NCI-H2196 treated with DMSO at 0.1 percent for 48 hours (cell line): ENCODE results near the gene SAMSN1.
"Not testable (repeated sequence)": the region's sequence is repeated elsewhere in the genome, so short reads cannot be mapped to it uniquely, and the experiment has no call there.

Source experiments
- DNase-seq: peaks from one replicate; lab custom pipeline; 2025; ENCODE audit not compliant: unreplicated experiment; lab: John Stamatoyannopoulos, UW

SAMSN1 gene

DNA sequence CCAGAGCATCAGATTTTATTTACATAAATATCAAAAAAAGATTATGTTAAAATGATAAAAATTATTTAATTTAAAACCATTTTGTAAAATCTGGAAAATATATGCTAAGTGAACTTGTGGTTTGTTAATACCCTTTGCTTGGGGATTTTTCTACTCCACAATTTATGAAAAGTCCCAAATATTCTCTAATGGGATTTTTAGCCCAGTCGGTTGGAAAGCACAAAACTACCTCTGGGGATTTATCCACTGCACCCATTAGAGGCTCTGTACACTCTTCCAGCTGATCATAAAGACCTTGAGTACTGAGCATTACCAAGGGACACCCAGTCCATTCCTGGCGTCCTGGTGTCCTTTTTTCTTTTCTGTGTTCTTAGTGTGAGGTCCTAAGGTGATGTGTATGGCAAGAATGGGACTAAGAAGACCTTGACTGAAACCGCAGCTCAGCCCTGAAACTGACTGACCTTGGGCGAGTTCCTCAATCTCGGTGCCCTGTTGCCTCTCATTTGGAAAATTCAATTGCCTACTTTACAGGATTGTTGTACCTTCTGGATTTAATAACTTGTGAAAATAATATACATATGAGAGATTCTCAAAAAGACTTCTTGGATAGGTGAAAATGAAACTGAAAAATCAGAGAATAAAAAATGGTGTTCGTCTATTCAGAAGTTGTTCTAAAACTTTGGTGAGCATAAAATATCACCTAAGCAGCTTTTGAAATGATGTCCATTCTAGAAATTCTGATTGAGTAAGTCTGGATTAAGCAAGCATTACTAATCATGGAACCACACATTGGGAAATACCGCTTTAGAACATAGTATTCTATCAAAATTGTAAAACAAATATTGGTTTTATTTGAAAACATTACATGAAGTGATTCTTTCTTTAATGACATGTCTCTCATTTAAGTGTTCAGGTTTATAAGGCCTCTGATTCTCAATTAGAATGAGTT lies 21.5 kb upstream of the SAMSN1 start:
- DNase-seq, result no peak

DNA sequence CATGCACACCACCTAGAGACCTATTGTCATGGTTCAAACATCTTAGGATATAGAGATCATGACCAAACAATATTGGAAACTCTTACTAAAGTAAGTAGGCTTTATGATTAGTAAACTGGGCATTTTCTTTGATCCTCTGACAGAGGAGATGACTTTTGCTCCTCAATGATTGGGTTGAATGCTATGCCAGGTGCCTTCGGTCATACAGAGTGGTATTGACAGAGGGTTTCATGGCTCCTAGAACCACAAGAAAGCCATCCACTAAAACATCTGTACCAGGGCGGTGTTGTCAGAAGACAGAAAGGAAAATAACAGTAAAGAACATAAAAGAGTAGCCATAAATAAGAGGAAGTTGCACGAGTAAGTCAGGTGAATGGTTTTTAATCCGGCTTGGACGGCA lies 20.8 kb upstream of the SAMSN1 start:
- no peak for DNase-seq

DNA sequence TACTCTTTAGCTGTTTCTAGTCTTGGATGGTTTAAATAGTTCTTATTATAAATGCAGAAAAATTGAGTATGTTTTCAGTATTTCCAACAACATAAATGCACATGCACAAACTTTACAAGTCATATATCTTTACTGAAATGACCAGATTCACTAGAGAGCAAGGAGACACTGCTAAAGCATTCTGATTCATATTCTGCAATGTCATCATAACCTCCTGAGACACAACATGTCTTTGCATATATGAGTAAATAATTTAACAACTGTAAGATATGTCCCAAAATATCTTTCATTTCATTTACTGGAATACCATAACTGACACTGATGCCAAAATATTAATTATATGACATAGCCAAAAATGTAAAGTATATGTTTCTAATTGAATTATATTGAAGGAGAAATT lies 16.8 kb upstream of the SAMSN1 start:
- no peak for DNase-seq

DNA sequence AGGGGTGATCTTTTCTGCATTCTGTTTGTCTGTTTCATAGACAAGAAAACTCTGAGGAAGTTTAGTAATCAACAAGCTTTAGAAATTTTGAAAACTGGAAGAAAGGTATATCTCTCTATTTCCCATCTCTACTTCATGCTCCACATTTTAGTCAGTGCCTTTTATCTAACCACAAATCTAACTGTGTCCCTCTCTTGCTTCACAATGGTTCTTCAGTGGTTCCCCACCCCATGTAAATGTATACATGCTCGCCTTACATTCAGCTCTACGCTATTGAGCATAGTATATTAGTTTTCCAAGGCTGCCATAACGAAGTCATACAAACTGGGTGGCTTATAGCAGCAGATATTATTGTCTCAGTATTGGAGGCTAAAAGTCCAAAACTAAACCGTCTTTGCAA lies 14.4 kb upstream of the SAMSN1 start:
- DNase-seq, result no peak

DNA sequence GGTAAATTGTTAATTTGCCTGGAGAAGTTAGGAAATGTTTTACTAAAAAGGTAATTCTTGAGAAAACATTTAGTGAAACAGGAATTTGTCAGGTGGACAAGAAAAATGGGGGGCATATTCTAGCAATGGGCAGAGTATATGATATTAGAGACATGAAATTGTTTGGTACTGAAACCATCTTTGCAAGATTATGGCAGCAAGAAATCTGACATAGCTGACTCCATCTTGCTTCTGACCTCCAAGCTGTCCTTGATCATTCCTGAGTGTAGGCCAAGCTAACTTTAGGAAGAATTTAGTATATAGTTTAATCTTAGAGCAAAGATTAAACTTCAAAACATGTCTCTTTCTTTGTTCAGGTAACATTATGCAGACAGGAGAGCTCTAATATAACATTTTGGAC lies 14.0 kb upstream of the SAMSN1 start:
- DNase-seq, result no peak

DNA sequence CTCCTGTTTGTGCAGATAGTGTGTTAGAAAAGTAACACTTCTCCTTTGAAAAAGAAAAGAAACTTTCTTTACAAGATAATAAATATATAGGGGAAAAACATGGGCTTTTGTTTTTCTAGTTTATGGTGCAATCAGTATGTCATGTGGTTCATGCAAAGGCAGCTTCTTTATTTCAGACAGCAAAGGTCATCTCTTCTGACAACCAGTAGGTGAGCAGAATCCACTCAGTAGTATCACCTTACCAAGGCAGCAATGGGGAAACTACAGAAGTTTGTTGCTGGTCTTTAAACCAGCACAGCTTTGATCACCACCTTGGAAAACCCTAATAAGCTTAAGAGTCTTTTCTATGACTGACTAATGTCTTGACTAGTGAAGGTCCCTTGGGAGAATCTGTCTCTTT lies 13.0 kb upstream of the SAMSN1 start:
- no peak for DNase-seq

DNA sequence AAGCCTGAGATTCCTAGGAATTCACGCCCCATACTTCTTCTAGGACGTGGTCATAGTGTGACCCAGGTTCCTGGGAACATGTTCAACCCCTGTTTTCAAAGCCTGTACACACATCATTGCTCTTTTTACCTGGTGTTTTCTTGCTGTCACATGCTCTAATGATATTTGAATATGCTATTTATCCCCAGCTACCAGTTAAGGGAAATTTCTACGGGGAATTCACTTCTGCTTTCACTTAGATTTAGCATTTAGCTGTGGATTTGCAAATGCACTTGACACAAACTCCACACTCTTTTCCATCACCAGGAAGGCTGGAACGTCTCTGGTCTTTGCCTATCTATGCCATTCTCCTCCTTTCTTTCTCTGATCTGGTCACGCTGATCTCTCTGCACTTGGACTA lies 11.3 kb upstream of the SAMSN1 start:
- DNase-seq, result no peak

DNA sequence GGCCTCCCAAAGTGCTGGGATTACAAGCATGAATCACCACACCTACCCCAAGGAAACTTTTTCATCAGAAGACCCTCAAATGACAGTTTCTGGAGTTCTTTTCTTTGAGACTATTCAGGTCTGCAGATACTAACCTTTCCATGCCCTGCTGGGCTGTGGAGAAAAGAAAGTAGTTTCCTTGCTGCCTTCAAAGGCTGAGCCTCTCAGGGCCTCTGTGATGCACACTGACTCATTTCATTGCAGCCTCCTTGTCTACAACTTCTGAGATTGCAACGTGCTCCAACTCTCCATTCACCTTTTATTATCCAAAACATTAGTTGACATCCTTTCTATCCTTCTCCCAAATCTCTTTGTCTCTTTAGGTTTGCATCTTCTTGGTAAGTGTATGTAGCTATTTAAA lies 8.8 kb upstream of the SAMSN1 start:
- no peak for DNase-seq

DNA sequence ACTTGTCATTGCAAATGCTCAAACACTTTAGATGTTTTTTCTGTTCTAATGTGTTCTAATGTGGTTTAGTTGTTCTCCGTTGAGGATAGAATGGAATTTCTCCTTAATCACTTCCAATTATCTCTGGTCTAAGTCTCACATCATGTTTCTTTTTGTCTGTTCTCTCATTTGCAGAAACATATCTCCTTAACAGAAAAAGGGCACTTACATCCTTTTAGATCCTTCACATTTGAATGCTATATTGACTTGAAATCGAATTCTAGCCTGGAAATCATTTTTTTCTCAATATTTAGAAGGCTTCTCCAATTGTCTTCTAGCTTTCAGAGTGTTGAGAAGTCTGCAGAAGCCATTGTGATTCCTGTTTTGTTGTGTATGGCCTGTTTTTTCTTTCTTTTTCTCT lies 7.3 kb upstream of the SAMSN1 start:
- DNase-seq, result no peak

DNA sequence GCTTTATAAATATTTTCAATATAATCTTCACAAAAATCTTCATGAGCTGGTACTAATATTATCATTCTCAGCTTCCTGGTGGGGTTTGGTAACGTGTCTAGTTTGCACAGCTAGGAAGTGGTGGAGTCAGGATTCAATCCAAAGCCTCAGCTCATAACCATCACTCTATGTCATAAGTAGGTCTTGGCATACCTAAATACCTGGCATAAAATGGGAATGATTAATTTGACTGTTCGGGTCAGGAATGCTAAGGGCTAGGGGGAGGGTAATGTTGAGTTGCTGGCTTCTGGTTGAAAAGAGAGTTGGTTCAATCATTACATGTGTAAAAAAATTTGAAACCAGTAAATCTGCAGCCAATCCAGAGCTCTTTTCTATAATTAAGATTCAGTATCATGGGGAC lies 5.6 kb upstream of the SAMSN1 start:
- no peak for DNase-seq

DNA sequence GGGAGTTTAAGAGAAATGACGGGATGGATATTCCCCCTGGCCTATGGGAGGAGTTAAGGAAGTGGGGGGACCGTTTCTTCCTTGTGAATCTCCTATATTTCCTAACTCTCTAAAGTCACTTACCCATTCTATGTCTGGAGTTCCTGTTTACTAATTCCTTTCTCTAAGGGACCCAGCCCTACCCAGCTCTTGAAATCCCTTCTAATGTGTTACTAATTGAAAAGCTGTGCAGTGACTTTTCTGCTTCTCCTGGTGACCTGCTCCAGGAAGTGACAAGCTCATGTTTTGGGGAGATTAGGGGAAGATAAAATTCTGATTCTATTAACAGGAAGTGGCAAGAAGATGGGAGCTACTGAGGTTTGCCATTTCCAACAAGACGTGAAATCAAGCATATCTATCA lies 4.0 kb upstream of the SAMSN1 start:
- DNase-seq, result no peak

DNA sequence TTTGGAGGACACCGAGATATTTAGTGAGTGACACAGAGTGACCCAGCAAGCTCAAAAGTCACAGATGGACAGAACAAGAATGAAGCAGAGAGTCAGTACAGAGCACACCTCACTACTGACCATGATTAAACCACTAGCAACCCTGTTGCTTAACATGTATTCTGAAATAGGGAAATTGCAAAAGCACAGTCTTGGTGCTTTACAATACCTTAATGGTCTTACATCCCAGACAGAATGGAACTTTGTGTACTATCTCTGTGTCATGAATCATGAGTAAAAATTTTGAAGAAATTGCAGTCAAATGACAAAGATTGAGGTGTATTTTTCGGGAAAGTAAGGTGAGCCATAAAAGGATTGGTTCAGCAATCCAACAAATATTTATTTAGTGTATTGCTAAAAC lies 2.7 kb upstream of the SAMSN1 start:
- DNase-seq, result no peak

DNA sequence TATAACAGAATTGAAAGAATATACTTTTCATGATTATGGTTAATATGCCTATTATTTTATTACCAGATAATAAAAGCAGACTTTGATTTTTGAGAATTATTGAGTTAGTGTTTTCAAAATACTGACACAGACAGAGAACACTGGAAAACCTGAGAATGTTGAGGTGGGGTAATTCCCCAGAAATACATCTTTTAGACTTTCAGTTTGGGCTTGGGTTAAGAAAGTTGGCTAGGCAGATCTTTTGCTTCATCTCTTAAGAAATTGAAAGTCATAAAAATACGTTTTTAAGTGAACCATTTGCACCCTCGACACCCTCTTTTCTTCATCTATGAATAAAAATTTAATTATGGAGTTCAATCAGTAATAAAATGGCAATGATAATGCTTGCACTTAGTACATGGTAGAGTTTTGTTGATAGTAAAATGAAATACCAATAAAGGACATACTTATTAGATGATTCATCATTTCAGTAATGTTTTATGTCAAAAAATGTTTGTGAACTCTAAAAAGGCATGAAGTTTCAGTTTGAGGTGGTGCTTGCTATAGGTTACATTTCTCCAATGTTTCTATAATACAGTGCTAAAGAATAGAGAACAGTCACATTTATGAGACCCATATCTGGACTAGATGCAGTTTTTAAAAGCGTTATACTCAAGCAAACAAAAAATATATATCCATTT lies 1.9 kb upstream of the SAMSN1 start:
- no peak for DNase-seq

DNA sequence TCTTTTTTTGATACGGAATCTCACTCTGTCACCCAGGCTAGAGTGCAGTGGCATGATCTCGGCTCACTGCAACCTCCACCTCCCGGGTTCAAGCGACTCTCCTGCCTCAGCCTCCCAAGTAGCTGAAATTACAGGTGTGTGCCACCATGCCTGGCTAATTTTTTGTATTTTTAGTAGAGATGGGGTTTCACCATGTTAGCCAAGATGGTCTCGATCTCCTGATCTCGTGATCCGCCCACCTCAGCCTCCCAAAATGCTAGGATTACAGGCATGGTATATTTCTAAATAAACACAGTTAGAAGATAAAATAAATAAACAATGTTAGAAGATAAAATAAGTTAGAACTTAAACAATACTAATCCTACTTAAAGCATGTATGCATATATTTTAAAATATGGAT lies 604 bp upstream of the SAMSN1 start:
- DNase-seq, result not testable (repeated sequence)

DNA sequence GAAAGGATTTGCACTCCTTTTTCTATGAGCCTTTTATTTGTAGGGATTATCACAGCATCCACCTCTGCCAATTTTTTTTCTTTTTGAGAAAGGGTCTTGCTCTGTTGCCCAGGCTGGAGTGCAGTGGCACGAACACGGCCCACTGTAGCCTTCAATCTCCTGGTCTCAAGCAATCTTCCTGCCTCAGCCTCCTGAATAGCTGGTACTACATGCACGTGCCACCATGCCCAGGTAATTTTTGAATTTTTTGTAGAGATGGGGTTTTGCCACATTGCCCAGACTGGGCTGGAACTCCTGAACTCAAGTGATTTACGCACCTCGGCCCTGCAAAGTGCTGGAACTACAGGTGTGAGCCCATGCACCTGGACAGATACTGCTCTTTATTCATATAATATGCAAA lies 2.1 kb downstream of the SAMSN1 start:
- DNase-seq, result no peak

DNA sequence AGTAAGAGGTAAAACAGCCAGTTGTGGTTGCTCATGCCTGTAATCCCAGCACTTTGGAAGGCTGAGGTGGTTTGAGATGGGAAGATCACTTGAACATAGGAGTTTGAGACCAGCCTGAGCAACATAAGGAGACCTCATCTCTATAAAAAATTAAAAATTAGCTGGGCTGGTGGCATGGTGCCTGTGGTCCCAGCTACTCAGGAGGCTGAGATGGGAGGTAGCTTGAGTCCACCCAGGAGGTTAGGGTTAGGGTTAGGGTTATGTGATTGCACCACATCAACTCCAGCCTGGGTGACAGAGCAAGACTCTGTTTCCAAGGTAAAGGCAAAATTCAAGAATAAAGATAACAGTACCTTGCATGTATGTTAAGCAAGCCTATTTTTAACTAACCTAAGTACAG lies 3.5 kb downstream of the SAMSN1 start:
- no peak for DNase-seq

DNA sequence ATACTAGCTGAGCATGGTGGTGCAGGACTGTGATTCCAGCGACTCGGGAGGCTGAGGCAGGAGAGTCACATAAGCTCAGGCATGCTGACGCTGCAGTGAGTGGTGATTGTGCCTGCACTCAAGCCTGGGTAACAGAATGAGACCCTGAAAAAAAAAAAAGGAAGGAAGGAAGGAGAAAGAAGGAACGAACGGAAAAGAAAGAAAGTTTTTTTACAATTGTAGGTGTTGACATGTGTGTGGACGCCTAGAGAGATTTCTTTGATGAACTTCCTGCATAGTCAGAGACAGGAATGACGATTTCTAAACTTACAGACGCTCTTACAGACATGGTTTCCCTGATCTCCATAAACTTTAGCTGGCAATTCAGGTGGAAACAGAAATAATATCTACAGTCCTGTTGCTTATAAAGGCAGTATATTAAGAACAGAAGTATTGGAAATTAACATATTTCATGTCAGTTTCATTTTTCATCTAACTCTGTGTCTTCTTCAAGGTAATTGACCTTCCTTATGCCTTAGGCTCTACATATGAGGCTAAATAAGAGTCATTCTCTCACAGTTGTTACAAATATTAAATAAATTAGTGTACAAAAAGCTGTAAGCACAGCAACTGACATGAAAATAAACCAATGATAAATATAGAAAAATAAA lies 4.1 kb downstream of the SAMSN1 start:
- no peak for DNase-seq

DNA sequence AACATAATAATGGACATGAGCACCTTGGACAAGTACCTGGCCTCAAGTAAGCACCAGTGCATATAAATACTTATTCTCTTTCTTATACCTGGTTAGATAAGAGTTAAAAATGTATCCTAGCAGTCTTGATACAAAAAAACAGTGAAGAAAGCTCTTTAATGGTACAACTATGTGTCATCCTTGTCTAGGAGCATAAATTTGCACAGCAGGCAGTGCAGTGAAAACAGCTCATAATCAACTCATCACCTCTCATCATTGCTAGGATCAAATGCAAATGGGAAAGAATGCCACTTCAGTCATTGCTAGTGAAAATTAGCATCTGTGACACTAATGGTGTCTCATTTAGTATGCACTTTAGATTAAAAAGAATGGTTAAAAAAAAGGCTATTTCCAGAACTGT lies 7.6 kb downstream of the SAMSN1 start:
- DNase-seq, result no peak

DNA sequence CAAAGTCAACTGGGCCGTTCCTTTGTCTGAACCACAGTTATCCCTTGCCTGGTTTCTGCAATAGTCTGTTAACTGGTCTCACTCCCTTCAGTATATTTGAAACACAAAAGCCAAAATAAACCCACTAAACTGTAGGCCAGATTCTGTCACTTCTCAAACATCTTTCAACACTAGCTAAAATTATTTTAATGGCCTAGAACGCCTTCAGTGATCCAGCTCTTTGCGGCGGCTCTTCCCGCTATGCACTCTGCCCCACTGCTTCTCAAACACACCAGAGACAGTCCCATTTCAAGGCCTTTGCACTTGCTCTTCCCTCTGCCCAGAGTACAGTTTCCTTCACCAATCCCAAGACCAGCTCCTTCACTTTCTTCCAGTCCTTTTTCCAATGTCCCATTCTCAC lies 9.2 kb downstream of the SAMSN1 start:
- DNase-seq, result no peak

DNA sequence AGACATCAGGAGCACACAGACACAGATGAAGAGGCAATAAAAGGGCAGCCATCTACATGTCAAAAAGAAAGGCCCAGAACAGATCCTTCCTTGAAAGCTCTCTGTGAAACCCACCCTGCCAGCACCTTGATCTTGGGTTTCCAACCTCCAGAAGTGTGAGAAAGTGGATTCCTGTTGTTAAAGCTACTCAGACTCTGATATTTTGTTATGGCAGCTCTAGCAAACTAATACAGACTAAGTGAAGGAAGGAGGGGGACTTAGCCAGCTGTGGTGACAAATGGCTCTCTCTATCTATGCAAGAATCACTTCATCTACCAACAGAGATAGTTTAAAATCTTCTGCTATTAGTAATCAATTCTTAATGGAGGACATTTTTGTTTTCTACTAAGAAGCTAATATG lies 10.4 kb downstream of the SAMSN1 start:
- DNase-seq, result no peak

DNA sequence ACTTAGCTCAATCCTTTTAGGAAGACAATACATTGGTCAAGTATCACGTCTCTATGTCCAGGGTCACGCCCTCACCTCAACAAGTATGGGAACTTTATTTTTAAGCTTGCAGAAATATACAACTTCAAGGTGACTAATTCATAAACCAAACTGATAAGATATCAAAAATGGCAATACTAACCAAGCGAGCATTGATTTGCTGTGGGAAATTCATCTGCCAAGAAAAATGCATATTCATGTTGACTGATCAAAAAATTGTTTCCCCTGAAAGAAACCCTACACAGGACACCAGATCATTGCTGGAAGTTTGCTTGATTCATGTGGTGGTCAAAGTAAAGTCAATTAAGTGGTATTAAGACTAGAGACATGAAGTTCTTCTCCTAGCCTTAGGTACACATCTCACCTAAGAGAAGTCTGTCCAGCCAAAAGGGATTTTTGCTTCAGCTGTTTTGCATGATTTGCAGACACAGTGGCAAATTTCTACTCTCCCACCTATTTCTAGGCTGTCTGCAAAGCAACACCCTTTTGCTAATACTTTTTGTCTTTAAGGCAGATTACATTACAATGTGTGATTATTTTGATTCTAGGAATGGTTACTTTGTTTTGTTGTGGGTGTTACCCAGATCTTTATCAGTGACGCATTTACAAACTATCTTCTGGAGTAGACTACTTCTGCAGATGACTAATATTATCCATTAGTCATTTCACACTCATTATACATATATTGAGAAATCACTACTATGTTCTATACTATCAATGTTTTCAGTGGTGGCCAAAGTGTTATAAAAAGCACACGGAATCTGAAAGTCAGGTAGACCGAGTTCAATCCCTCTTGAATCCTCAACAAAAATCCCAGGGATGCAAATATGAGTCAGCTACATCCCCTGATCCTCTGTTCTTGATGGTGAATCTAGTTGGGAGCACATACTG lies 12.4 kb downstream of the SAMSN1 start:
- DNase-seq, result no peak
